Vagina (tissue), 2 donors: ENCODE results near the gene CHRDL2.

Experiments
- CTCF ChIP-seq, 3 experiments: fragments of 450-650 bp in 2 of 3; fragments of 200-600 bp in 1 of 3; sonication (generic) in 1 of 3; IDR thresholded peaks; one replicate each; pipeline ENCODE4 v1.5.1; 2017 to 2019; ENCODE audit warnings: antibody characterized with exemption in 3 of 3, mild to moderate bottlenecking in 2 of 3, moderate library complexity in 2 of 3
- POLR2A ChIP-seq, 2 donors: fragments of 450-650 bp; IDR thresholded peaks; one replicate each; pipeline ENCODE4 v1.6.1; 2017; ENCODE audit warnings: antibody characterized with exemption in 2 of 2, mild to moderate bottlenecking in 2 of 2, moderate library complexity in 2 of 2
- POLR2AphosphoS5 ChIP-seq, 2 donors: sonication (generic); formaldehyde crosslinking; IDR thresholded peaks; one replicate each; pipeline ENCODE4 v1.9.0; 2017; ENCODE audit warnings: antibody characterized with exemption in 2 of 2, mild to moderate bottlenecking in 2 of 2, low read depth in 1 of 2; ENCODE audit not compliant: insufficient read depth in 1 of 2

- TF ChIP-seq POLR2AphosphoS5 (IDR thresholded peaks at IDR 0.05; ENCODE audit: insufficient read depth in 1 of 2, low read depth in 1 of 2) = no peak
- TF ChIP-seq CTCF (IDR thresholded peaks at IDR 0.05) = no peak
- no peak for TF ChIP-seq POLR2A (IDR thresholded peaks at IDR 0.05)
These were observed 52.4 kb downstream of the CHRDL2 start for GRCh38 chr11:74678591-74679512.
